Activated naive CD4-positive, alpha-beta T cell treated with anti-CD3 and anti-CD28 coated beads, Interleukin-2, amount 50 U/mL, for 16 hours (primary cell): ENCODE measurements around the gene OR4M1.
"Not testable (repeated sequence)": the region's sequence is repeated elsewhere in the genome, so short reads cannot be mapped to it uniquely, and the experiment has no call there.

Experiments used
- DNase-seq: peaks from one replicate; pipeline ENCODE4 v3.0.0-alpha.2; 2020

The OR4M1 gene

DNA sequence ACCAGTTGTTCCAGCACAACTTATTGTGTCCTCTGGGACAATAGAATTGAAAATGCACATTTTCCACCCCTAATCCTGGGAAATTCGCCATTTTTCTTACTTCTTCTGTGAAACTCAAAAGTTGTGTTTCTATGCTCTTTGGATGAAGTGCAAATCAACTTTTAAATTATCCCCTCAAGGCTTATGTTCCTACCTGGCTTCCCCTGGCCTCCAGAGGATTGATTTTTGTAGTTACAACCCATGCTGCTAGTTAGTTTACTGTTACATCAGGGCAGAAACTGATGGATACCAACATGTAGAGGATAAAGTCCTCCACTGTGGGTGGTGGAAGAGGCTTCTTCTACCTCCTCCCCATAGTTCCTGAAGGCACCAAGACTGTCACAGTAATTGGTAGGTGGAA, at the start of gene OR4M1:
Gene OR4M1, plus strand, starts transcription at position 301 of the 400 bp plus-strand sequence. CDS start 6,819 bp downstream, outside the sequence.
- not testable (repeated sequence) for DNase-seq

- no peak for DNase-seq
Observed at GRCh38 chr14:19729359-19729758, 43.9 kb upstream of the OR4M1 start.

DNA sequence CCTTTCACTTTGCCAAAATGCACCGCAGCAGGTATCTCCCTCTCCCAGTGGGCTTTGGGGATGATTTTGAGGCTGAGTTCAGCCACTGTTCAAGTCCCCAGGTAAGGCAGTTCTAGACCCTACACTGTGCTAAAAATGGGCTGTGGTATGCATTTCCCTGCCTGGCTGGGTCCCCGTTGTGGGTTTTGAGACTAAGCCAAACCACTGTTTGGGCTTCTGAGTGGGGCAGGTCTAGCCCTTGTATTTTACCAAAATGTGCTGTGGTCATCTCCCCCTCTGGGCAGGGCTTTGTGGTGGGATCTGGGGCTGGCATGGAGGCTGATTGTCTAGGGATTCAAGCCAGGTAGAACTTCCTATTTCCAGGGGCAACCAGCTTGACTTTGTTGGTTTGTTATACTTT, 43.5 kb upstream of the OR4M1 start:
- no peak for DNase-seq

DNA sequence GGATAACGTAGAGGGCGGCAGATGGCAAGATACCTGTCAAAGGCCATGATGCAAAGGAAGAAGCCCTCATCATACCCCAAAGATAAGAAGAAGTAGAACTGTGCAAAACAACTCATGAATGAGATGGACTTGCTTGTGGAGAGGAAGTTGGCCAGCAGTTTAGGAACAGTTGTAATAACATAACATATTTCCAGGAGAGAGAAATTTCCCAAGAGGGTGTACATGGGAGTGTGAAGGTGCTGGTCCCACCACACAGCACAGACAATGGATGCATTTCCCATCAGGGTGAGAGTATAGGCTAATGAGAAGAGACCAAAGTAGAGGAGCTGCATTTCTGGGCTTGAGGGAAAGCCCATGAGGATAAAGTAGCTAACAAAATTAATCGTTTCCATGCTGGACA, 39.4 kb upstream of the OR4M1 start:
- not testable (repeated sequence) for DNase-seq

DNA sequence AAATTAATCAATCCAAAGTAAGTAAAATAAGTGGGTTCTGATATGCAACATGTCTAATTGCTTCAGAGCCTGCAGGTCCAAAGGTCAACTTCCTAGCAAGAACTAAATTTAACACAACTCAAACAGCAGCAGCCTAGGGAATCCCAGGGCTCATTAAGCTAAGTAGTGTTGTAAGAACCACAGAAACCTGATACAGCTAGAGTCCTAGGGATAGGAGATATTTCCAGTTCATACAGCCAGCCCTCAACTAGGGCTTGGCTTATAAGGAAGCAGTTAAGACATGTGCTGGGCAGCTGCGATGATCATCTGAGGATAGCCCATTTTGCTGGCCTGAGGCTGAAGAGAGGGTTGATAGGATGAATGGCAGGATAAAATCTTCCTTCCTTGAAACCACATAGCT, 30.0 kb upstream of the OR4M1 start, which contains the start of gene OR4Q3:
Gene OR4Q3, plus strand, starts transcription at position 316 of the 400 bp plus-strand sequence.
- DNase-seq: no peak

DNA sequence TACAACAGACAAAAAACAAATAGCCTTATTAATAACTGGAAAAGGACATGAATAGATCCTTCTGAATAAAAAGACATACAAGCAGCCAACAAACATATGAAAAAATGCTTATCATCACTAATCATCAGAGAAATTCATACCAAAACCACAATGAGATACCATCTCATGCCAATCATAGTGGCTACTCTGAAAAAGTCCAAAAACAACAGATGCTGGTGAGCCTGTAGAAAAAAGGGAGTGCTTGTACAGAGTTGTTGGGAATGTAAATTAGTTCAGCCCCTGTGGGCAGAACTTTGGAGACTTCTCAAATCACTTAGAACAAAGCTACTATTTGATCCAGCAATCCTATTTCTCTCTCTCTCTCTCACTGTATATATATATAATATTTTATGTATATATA, 21.0 kb upstream of the OR4M1 start:
- not testable (repeated sequence) for DNase-seq

- no peak for DNase-seq
Observed at GRCh38 chr14:19754172-19754571, 19.1 kb upstream of the OR4M1 start.

DNA sequence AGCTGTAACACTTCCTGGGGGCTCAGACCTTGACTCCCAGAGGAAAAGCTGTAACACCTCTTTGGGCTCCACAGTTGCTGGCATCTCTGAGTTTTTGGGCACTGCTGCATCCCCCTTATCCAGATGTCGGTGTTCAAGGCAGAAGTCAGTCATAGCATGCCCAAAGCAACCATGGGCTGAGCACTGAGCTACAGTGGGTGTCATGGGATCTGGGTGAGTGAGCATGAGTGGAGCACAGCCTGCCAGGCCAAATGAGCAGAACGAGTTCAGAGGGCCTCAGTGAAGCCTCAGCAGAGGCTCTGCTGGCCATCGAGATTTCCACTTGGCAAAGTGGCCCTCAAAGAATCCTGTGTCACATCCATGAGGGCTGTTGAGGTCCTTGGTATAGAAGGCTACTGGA, 1.8 kb upstream of the OR4M1 start:
- DNase-seq: not testable (repeated sequence)

- no peak for DNase-seq
Observed at GRCh38 chr14:19771895-19772430, 1.3 kb upstream of the OR4M1 start.

- not testable (repeated sequence) for DNase-seq
Observed at GRCh38 chr14:19772454-19772853, 850 bp upstream of the OR4M1 start.

DNA sequence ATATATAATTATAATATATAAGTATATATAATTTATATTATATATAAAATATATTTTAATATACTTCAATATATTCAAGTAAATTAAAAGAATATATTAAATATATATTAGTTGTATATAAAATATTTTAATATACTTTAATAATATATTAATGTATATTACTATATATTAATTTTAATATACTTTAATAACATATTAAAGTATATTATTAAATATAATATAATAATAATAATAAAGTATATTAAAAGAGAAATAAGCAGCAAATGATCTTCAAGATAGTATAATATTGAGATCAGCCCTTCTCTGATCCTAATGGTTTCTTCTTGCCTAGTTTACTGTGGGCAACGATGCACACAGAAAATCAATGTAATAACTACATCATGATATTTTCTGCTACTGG, 2.3 kb downstream of the OR4M1 start:
- DNase-seq: no peak

DNA sequence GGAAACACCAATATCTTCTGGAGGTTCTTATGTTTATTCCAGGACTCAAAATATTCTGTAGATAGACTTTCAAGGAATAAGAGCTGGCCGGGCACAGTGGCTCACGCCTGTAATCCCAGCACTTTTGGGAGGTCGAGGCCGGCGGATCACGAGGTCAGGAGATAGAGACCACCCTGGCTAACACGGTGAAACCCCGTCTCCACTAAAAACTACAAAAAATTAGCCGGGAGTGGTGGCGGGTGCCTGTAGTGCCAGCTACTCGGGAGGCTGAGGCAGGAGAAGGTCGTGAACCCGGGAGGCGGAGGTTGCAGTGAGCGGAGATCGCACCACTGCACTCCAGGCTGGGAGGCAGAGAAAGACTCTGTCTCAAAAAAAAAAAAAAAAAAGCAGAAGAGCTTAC, 12.5 kb downstream of the OR4M1 start:
- not testable (repeated sequence) for DNase-seq

DNA sequence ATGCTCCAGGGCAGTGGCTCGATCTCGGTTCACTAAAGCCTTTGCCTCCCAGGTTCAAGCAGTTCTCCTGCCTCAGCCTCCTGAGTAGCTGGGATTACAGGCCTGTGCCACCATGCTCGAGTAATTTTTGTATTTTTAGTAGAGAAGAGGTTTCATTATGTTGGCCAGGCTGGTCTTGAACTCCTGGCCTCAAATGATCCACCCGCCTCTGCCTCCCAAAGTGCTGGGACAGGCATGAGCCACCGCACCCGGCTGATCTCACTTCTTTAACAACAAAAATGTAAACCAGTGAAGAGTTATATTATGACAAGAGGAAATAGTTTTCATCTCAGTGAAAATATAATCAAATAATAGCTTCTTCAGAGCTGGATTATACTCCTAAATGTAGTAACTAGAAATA, 14.0 kb downstream of the OR4M1 start:
- DNase-seq: not testable (repeated sequence)

DNA sequence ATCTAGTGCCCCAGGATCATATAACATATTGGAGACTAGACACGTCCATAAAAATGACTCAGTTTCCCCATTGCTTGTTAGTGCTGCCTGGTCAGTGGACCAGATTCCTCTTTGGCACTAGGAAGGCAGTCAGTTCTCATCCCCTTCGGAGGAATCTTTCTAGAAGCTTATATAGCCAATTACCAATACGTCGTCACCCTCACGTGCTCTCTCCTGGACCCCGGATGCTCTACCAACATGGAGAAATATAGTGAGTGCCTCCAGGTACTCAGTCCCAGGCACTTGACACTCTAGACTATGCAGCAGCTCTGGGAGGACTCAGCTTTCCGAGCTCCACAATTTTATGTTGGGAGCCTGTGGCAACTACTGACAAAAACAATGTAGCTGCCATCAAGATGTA, 14.8 kb downstream of the OR4M1 start:
- not testable (repeated sequence) for DNase-seq

GRCh38 chr14:19796520-19797108, 23.3 kb downstream of the OR4M1 start:
- not testable (repeated sequence) for DNase-seq

DNA sequence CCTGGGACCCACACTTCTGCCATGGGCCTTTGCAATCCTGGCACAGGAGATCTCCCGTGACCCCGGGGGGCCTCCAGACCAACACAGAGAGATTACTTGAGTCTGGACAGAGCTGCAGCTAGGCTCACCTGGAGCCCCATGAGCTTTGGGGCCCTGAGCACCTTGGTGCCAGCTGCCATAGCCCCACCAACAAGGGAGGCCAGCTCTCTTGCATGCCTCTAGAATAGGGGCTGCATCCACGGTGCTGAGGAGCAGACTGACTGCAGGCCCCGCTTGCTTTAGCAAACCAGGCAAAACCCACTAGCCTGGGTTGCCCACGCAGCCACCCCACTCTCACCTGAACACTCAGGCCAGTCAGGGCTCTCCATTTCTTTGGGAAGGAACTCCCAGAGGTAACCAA, 26.6 kb downstream of the OR4M1 start:
- no peak for DNase-seq

DNA sequence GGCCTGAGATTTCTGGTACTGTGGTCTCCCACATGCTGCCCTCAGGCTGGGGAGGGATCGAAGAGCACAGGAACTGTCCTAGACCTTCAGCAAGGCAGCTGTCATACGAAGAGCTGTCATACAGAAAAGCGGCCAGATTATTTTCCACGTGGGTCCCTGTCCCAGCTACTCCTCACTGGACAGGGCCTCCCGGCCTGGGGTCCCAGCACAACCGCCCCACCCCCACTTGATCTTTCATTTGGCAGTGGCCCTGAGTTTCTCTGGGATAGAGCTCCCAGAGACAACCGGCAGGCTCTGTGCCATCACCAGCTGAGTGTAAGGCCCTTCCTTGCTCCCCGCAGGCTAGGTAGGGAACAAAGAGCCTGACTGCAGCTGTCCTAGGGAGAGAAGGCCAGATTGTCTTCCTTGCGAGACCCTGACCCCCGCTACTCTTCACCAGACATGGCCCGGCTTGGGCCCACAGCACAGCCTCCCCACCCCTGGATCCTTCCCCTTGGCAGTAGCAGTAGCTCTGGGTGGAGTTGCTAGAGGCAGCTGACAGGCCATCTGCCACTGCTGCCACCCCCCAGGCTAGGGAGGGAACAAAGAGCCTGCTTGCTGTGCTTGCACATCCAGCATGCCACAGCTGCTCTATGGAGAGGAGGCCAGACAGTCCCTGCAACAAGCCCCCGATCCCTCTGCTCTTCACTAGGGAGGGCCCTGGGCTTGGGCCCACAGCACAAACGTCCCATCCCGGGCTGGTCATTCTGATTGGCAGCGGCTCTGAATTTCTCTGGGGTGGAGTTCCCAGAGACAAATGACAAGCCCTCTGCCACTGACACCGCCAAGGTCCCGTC, 27.2 kb downstream of the OR4M1 start:
- no peak for DNase-seq

- no peak for DNase-seq
Observed at GRCh38 chr14:19801118-19801464, 27.8 kb downstream of the OR4M1 start.

DNA sequence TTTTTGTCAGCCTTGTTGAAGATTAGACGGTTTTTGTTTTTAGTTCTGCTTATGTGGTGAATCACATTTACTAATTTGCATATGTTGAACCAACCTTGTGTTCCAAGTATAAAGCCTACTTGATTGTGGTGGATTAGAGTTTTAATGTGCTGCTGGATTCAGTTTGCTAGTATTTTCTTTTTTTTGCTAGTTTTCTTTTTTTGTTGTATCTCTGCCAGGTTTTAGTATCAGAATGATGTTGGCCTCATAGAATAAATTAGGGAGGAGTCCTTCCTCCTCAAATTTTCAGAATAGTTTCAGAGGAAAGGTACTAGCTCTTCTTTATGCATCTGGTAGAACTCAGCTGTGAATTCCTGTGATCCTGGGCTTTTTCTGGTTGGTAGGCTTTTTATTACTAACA, 30.2 kb downstream of the OR4M1 start, which contains the start of gene OR4N2:
Gene OR4N2, plus strand, starts transcription at position 301 of the 400 bp plus-strand sequence. CDS start 23,679 bp downstream, outside the sequence.
- DNase-seq: not testable (repeated sequence)

GRCh38 chr14:19813171-19813920, 40.0 kb downstream of the OR4M1 start:
- not testable (repeated sequence) for DNase-seq

- DNase-seq: not testable (repeated sequence)
Observed at GRCh38 chr14:19819879-19820278, 46.6 kb downstream of the OR4M1 start.

DNA sequence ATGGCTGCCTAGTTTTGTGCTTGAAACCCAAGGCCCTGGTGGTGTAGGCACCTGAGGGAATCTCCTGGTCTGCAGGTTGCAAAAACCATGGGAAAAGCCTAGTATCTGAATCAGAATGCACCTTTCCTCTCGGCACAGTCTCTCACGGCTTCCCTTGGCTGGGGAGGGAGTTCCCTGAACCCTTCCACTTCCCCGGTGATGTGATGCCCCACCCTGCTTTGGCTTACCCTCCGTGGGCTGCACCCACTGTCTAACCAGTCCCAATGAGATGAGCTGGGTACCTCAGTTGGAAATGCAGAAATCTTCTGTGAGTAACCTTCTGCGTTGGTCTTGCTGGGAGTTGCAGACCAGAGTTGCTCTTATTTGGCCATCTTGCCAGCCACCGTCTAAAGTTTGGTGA, 47.7 kb downstream of the OR4M1 start:
- DNase-seq: not testable (repeated sequence)

DNA sequence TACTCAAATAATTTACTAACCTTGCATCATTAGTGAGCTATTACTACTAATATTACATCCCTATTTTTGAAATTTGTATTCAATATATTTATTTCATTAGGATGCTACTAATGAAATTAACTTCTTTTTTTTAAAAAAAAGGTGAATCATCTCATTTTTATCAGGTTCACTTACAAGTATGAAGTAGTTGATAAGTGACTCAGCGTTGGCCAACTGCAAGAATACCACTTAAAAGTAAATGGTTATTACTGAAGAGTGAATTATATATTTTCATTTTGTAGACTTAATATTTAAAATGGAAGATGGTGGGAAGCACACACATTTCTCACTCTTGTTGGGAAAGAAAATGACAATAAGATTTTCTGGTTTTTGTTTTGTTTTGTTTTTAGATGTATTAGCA, 49.9 kb downstream of the OR4M1 start:
- no peak for DNase-seq
